OCI-LY7 (cell line): ENCODE measurements around the gene FNIP1. TPM values are rescaled to one million over a fixed set of nuclear protein-coding genes. Genes with fewer than 3 reads are reported as not detected.
"Not testable (repeated sequence)": the region's sequence is repeated elsewhere in the genome, so short reads cannot be mapped to it uniquely, and the experiment has no call there.

Source experiments
- BruUV-seq: library from RNA; stranded (reverse); fragments of 400-500 nt; replicated peaks from 2 replicates; lab custom pipeline; 2021; lab: Mats Ljungman, UMichigan
- CTCF ChIA-PET: fragments of 300-600 bp; sonication (Branson Sonifier 250); formaldehyde crosslinking; loops from one replicate; lab custom pipeline; 2022; ENCODE audit warnings: antibody characterized with exemption; ENCODE audit not compliant: unreplicated experiment; lab: Charles Lee
- POLR2A ChIA-PET: fragments of 300-600 bp; sonication (Branson Sonifier 250); formaldehyde crosslinking; loops from one replicate; lab custom pipeline; 2022; ENCODE audit warnings: antibody characterized with exemption; lab: Charles Lee
- DNase-seq: peaks from one replicate; pipeline ENCODE4 v3.0.0-alpha.2; 2015; ENCODE audit warnings: low spot score
- H2AFZ ChIP-seq: fragments of 200-600 bp; sonication (generic), shearing (Covaris generic); 2 replicates; pipeline ENCODE4 v1.6.1; 2014; ENCODE audit warnings: mild to moderate bottlenecking, antibody characterized with exemption, low read length, moderate library complexity
- H3K27ac ChIP-seq: fragments of 200-600 bp; sonication (generic); 2 replicates; pipeline ENCODE4 v1.5.1; 2014; ENCODE audit warnings: mixed run types, low read depth, mild to moderate bottlenecking, moderate library complexity, low read length, inconsistent platforms; ENCODE audit not compliant: poor library complexity, severe bottlenecking
- H3K36me3 ChIP-seq: fragments of 200-600 bp; sonication (generic); 2 replicates; pipeline ENCODE4 v1.6.1; 2014; ENCODE audit warnings: mild to moderate bottlenecking, antibody characterized with exemption, low read length, moderate library complexity, mixed read lengths; ENCODE audit not compliant: insufficient read depth
- H3K4me1 ChIP-seq: fragments of 200-600 bp; sonication (generic); 2 replicates; pipeline ENCODE4 v1.5.1; 2014; ENCODE audit warnings: mild to moderate bottlenecking, low read length; ENCODE audit not compliant: insufficient read depth, poor library complexity, severe bottlenecking
- H3K4me2 ChIP-seq: fragments of 200-600 bp; sonication (generic); 2 replicates; pipeline ENCODE4 v1.6.1; 2014; ENCODE audit warnings: mild to moderate bottlenecking, low read length
- H3K4me3 ChIP-seq: fragments of 200-600 bp; sonication (generic); 2 replicates; pipeline ENCODE4 v1.5.1; 2014; ENCODE audit warnings: mild to moderate bottlenecking, low read depth, low read length; ENCODE audit not compliant: poor library complexity, severe bottlenecking
- H3K79me2 ChIP-seq: fragments of 200-600 bp; sonication (generic); 2 replicates; pipeline ENCODE4 v1.6.1; 2016; ENCODE audit warnings: low read depth, mild to moderate bottlenecking, low read length, moderate library complexity, mixed read lengths; ENCODE audit not compliant: insufficient read depth
- H3K9me2 ChIP-seq: fragments of 200-600 bp; sonication (generic); 2 replicates; pipeline ENCODE4 v1.6.1; 2016; ENCODE audit warnings: mild to moderate bottlenecking, low read length, mixed read lengths; ENCODE audit not compliant: insufficient read depth
- H3K9me3 ChIP-seq: fragments of 200-600 bp; sonication (generic); 2 replicates; pipeline ENCODE4 v1.6.1; 2014; ENCODE audit warnings: mild to moderate bottlenecking, mixed run types, low read length, mixed read lengths
- H4K20me1 ChIP-seq: fragments of 200-600 bp; sonication (generic); 2 replicates; pipeline ENCODE4 v1.6.1; 2014; ENCODE audit warnings: mild to moderate bottlenecking, antibody characterized with exemption, low read length, moderate library complexity, mixed read lengths; ENCODE audit not compliant: insufficient read depth
- CTCF ChIP-seq: fragments of 200-600 bp; sonication (generic); conservative IDR thresholded peaks from 2 replicates; pipeline ENCODE4 v1.5.1; 2014; ENCODE audit warnings: mild to moderate bottlenecking, antibody characterized with exemption, low read length, moderate library complexity, mixed read lengths
- EZH2phosphoT487 ChIP-seq: fragments of 200-600 bp; sonication (generic); IDR thresholded peaks from 2 replicates; pipeline ENCODE4 v1.6.1; 2018; ENCODE audit warnings: low read depth, borderline replicate concordance, mild to moderate bottlenecking, mixed run types, antibody characterized with exemption, low read length, moderate library complexity, mixed read lengths
- intact Hi-C: fragments of 100-400 bp; cut with micrococcal nuclease; formaldehyde crosslinking; loops from one replicate; pipeline ENCODE4 v1.10.0; 2022; ENCODE audit not compliant: unreplicated experiment
- total RNA-seq, 2 experiments: library from RNA; depleted of rRNA in 1 of 2; stranded (reverse); fragments of >200 nt in 1 of 2; shearing (Covaris generic) in 1 of 2; gene quantifications; 2 replicates each; pipeline ENCODE4 v1.2.3, GENCODE V29; 2014 to 2022

Gene FNIP1
- total RNA-seq, 2 experiments from 2014 or later, result 19.4 to 20.6 TPM

GRCh38 chr5:131740477-131740876, 56.3 kb downstream of the FNIP1 start:
- BruUV-seq, result no TSS peak
- Histone ChIP-seq H4K20me1 (no peaks in the 10 kb centered on the region), H3K9me2 (no peaks in the 10 kb centered on the region), H3K4me3 (no peak overlapping the region), H2AFZ (no peak overlapping the region), H3K4me2 (no peak overlapping the region), H3K9me3 (no peaks in the 10 kb centered on the region), H3K27ac (no peak overlapping the region), H3K79me2 (no peaks in the 10 kb centered on the region), H3K36me3 (peaks cover 35% of the 10 kb centered on the region), H3K4me1 (no peaks in the 10 kb centered on the region)
- ChIA-PET POLR2A (interaction anchor here (0.6 to 0.8 kb wide), 3 partner anchors 12 to 93 kb away, joined by 3 to 8 read pairs (median 4); no protein-coding TSS in a partner anchor), CTCF (no interaction called here)
- DNase-seq, result no peak
- intact Hi-C loops, result no loop called here
- TF ChIP-seq CTCF (no peak), EZH2phosphoT487 (no peak)

GRCh38 chr5:131735393-131735792, 61.4 kb downstream of the FNIP1 start:
- intact Hi-C loops, result no loop called here
- CTCF ChIA-PET, result no interaction called here
- no peaks in the 10 kb centered on the region for H3K4me1 ChIP-seq
- no peak overlapping the region for H3K27ac ChIP-seq
- H4K20me1 ChIP-seq, result no peaks in the 10 kb centered on the region
- BruUV-seq, result no TSS peak
- TF ChIP-seq EZH2phosphoT487, result no peak
- no peak for TF ChIP-seq CTCF
- POLR2A ChIA-PET, result no interaction called here
- H3K9me2 ChIP-seq, result no peaks in the 10 kb centered on the region
- H3K4me3 ChIP-seq, result no peak overlapping the region
- H3K4me2 ChIP-seq, result no peak overlapping the region
- H3K9me3 ChIP-seq, result no peaks in the 10 kb centered on the region
- H3K79me2 ChIP-seq, result no peaks in the 10 kb centered on the region
- H2AFZ ChIP-seq, result no peak overlapping the region
- DNase-seq, result no peak
- peaks cover 14% of the 10 kb centered on the region for H3K36me3 ChIP-seq

GRCh38 chr5:131734939-131735338, 61.9 kb downstream of the FNIP1 start:
- H2AFZ ChIP-seq, intact Hi-C loops, H3K79me2 ChIP-seq, BruUV-seq, DNase-seq, H3K27ac ChIP-seq, H4K20me1 ChIP-seq, H3K4me3 ChIP-seq, H3K4me1 ChIP-seq, H3K9me2 ChIP-seq, H3K4me2 ChIP-seq, CTCF ChIA-PET, POLR2A ChIA-PET, H3K9me3 ChIP-seq: not testable (repeated sequence)
- peaks cover 14% of the 10 kb centered on the region for H3K36me3 ChIP-seq

GRCh38 chr5:131729292-131729691, 67.5 kb downstream of the FNIP1 start:
- H3K9me3 ChIP-seq, H3K9me2 ChIP-seq, H3K4me3 ChIP-seq, H4K20me1 ChIP-seq, H2AFZ ChIP-seq, BruUV-seq, POLR2A ChIA-PET, H3K4me1 ChIP-seq, H3K4me2 ChIP-seq, H3K79me2 ChIP-seq, DNase-seq, intact Hi-C loops, H3K27ac ChIP-seq: not testable (repeated sequence)
- H3K36me3 ChIP-seq, result peaks cover 20% of the 10 kb centered on the region
- CTCF ChIA-PET, result interaction anchor here (1.1 kb wide), 1 partner anchor 11 kb away, joined by 3 read pairs; no protein-coding TSS in a partner anchor

GRCh38 chr5:131724089-131724488, 72.7 kb downstream of the FNIP1 start:
- H3K27ac ChIP-seq, H2AFZ ChIP-seq, H3K79me2 ChIP-seq, BruUV-seq, DNase-seq, H4K20me1 ChIP-seq, CTCF ChIA-PET, H3K4me1 ChIP-seq, H3K4me2 ChIP-seq, H3K4me3 ChIP-seq, H3K9me2 ChIP-seq, intact Hi-C loops: not testable (repeated sequence)
- POLR2A ChIA-PET, result interaction anchor here (0.7 to 1.3 kb wide), 3 partner anchors 17 to 175 kb away, joined by 3 to 6 read pairs (median 3); no protein-coding TSS in a partner anchor
- H3K36me3 ChIP-seq, result peaks cover 31% of the 10 kb centered on the region
- peaks cover 18% of the 10 kb centered on the region for H3K9me3 ChIP-seq
